ENCODE data around the gene IMMP2L.
"Not testable (repeated sequence)": the region's sequence is repeated elsewhere in the genome, so short reads cannot be mapped to it uniquely, and the experiment has no call there.

Gene IMMP2L

DNA sequence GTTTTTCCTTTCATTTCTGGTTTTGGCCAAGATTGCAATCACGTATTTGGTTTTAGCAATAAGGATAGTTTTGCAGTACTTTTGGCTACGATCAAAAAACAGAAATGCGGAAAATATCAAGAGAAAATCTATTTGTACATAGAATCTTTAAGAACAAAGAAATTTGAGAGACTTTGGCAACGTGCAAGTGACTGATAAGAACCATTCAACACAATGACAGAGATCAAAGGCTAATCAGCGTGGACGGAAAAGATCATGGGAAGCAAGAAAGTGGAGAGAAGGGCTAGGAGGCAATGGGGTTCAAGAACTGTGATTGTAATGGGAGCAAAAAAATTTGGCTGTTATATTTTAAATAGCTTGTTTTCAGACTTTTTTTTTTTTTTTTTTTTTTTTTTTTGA lies 487.5 kb downstream of the IMMP2L start:
- DNase-seq (ENCODE audit: low read depth), result no peak

DNA sequence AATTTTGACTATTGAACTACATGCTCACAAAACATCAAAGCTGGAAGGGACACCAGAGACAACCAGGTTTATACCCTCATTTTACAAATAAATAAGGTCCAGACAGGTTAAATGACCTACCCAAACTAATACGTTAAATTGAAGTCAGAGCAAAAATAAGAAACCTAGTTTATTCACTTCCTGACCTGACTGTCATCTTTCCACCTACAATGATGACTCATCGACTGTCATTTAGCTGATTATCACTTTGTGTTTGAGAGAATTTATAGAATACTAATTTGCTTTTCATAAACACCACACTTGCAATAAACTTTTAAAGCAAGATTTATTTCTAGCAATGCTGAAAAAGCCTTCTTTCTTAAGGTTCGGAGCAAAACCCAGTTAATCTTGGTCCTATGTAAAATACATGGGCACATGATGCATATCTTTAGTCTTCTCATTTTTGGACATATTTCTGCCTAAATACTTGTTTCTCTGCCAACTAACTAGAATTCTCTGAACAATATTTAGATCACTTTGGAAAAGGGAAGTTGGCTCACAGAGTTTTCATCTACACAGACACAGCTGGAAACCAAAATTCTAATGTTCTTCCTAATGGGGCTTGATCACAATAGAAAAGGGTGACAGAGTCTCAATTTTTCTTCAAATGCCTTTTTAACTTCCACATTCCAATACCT lies 488.1 kb downstream of the IMMP2L start:
- DNase-seq (ENCODE audit: low read depth), result no peak

DNA sequence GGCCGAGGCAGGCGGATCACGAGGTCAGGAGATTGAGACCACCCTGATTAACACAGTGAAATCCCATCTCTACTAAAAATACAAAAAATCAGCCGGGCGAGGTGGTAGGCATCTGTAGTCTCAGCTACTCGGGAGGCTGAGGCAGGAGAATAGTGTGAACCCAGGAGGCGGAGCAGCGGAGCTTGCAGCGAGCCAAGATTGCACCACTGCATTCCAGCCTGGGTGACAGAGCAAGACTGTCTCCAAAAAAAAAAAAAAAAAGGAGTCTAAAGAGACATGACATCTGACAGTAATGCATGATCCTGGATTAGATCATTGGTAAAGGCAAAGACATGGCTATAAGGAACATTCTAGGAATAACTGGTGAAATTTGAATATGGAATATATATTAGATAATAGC lies 489.6 kb downstream of the IMMP2L start:
- not testable (repeated sequence) for DNase-seq (ENCODE audit: low read depth)

DNA sequence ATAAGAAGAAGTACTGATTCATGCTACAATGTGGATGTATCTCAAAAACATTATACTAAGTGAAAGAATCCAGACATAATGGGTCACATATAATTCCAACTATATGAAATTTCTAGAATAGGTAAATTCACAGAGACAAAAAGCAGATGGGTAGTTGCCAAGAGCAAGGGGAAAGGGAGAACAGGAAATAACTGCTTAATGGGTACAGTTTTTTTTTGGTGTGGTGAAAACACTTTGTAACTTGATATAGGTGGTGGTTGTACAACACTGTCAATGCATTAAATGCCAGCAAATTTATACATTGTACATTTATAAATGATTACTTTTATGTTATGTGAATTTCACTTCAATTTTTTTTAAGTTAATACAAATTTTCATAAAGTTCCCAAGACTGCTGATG lies 490.7 kb downstream of the IMMP2L start:
- no peak for DNase-seq (ENCODE audit: low read depth)

DNA sequence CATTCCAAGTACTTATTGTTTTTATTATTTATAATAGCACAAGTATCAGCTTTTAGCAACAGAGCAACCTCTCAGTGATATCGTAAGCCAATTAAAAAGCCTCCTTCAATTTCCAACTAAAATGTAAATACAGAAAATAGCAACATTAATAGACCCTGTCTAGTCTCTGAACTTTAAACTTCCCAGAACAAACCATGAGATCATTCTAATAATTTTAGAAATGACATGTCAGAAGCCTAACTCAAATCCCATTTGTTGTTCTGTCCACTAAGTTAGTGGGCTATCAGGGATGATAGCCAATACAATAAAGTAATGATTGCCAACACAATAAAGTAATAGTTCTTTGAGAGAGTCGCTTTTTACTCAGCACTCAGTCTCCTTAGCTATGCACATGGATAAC lies 493.7 kb downstream of the IMMP2L start:
- no peak for DNase-seq (ENCODE audit: low read depth)

DNA sequence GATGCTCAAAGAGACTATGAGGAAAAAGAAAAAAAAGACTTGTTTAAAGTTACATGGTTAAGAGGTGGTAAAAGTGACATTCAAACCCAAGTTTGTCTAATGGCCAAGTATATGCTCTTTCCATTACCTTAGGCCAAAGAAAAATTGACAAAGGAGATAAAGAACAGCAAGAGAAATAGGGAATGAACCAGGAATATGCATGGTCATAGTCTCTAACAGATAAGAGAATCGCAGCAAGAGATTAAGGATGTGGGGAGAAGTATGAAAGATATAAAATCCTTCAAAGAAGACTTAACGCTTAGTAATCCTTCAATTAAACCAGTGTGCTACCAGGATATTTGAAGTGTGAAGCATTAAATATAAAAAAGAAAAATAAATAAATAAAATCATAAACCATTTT lies 494.6 kb downstream of the IMMP2L start:
- no peak for DNase-seq (ENCODE audit: low read depth)

DNA sequence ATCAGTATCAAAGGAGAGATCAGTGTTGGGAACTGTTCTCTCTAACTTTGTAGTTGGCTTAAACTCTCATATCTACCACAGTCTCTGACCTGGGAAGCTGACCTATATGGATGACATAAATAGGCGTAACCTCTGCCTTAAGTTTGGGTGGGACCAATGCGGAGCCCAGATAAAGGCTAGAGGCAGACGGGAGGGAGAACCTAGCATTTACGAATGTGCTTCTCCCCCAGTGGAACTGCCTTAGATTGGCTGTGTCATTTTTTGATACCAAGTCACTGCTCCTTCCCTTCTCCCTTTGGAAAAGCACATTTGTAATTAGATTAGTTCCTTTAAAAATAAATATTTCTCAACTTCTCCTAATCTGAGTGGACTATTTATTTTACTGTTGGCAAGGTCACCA lies 495.0 kb downstream of the IMMP2L start:
- no peak for DNase-seq (ENCODE audit: low read depth)

DNA sequence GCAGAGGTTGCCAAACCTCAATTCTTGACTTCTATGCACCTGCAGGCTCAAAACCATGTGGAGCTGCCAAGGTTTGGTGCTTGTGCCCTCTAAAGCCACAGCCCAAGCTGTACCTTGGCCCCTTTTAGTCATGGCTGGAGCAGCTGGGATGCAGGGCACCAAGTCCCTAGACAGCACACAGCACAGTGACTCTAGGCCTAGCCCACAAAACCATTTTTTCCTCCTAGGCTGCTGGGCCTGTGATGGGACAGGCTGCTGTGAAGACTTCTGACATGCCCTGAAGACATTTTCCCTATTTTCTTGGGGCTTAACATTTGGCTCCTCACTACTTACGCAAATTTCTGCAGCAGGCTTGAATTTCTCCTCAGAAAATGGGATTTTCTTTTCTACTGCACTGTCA lies 499.1 kb downstream of the IMMP2L start:
- no peak for DNase-seq (ENCODE audit: low read depth)

DNA sequence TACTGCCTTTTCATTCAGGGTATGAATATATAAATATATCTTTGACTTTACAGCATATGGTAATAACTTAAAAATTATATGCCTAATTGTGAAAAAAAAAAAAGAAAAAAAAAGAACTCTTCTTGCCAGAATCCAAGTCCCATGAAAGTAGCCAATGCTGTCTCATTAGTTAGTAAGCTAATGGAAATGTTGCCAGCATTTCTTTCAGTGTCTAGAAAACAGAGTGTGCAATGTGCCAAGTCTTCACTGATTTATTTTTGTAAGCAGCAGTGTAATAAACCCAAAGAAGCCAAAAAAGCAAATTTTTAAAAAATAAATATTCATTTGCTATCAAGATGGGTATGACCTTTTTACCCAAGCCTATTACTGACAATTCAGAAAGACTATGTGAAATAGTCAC lies 502.5 kb downstream of the IMMP2L start:
- no peak for DNase-seq (ENCODE audit: low read depth)

DNA sequence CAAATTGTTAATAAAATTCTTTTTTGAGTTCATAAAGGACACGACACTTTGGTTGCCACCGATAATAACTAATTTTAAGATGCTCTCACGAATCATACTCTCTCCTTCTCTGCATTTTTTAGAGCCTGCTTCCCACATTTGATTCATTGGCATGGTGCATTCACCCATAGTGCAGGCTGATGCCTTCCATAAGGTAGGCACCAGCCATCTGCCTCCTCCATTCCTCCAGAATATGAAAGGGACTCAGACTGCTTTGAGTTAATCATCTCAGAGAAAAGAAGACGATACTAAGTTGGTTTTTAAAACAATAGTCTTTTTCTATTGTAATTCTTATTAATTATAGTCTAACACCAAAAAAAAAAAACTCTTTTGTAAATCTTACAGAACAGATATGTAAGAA lies 505.2 kb downstream of the IMMP2L start:
- DNase-seq (ENCODE audit: low read depth), result no peak

DNA sequence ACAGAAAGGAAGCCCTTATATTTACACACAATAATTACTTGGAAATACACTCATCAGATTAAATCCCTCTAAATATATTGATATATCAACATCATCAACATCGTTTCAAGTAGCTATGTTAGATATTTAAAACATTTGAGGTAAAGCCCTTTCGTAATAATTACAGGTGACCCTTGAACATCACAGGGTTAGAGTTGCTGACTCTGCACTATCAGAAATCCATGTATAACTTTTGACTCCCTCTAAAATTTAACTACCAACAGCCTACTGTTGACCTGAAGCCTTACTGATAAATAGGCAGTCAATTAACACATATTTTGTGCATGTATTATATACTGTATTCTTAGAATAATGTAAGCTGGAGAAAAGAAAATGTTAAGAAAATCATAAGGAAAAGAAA lies 505.9 kb downstream of the IMMP2L start:
- no peak for DNase-seq (ENCODE audit: low read depth)

DNA sequence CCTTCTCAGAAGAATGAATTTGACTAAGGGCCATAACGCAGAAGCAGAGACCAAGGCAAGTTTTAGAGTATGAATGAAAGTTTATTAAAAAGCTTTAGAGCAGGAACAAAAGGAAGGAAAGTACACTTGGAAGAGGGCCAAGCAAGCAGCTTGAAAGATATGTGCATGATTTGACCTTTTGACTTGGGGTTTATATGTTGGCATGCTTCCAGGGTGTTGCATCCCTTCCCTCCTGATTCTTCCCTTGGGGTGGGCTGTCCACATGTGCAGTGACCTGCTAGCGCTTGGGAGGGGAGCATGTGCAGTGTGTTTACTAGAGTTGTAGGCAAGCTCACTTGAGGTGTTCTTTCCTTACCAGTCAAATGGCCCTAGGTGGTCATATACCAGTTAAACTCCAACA lies 509.3 kb downstream of the IMMP2L start:
- no peak for DNase-seq (ENCODE audit: low read depth)

DNA sequence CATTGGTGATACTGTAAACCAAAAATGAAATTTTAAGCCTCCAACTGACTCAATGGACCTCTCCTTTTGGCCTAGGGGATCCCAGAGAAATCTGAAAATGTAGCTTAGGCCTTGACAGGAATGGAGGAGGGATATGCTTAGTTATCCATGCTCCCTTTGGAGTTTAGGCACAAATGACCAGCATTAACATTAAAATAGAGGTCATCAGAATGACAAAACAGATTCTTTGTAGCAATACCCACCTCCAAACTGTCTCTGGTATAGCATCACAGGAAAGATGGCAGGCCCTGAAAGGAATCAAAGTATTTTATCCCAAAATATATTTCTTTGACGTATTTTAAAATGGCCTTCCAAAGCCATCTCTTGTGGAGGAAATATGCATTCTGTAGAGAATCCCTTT lies 510.5 kb downstream of the IMMP2L start:
- no peak for DNase-seq (ENCODE audit: low read depth)

DNA sequence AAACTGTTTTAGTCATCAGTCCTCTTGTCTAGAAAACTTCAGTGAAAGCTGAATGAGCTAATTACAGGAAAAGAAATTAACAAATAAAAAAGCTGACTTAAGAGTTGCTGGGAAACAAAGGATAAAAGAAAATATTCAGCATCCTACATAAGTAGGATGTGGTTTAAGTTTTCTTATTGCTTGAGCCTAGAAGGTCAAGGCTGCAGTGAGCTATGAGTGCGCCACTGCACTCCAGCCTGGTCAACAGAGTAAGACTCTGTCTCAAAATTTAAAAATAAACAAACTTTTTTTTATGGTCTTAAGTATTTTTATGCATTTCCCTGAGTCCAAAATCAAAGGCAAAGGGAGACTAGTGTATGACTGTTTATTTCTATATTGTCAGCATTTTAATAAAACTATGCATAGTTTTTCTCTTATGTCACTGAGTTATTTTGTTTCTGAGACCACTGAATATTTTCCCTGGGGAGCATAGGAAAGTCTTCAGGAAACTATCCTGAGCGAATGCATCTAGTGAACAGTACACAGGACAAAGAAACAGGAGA lies 511.3 kb downstream of the IMMP2L start:
- no peak for DNase-seq (ENCODE audit: low read depth)

DNA sequence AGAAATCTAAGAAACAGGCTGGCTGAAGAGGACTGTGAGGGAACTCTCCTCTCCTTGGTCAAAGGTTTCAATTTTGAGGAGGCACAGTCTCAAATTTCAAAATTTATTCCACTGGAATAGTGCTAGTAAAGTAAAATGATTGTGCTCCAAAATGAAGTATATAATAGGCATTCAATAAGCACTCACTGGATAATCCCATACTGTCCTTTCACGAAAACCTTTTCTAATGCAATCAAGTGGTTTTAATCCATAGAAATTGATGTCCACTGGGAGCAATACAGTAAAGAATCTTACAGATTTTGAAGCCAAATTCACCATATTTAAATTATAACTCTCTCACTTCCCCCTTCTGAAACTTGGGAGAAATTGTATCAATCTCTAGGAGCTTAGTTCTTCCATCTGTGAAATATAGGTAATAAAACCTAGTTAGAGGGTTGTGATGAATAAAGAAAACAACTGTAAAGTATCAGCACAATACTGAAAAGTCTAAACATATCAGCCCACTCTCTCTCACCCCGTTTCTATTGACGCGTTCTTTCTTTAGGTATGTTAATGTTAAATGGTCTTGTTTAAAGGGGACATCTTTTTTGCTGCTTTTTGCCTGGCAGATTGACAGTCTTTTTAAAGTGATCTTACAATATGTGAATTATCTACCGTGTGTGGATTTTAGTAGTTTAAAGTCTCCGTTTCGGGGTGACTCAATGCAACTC lies 512.2 kb downstream of the IMMP2L start:
- no peak for DNase-seq (ENCODE audit: low read depth)

DNA sequence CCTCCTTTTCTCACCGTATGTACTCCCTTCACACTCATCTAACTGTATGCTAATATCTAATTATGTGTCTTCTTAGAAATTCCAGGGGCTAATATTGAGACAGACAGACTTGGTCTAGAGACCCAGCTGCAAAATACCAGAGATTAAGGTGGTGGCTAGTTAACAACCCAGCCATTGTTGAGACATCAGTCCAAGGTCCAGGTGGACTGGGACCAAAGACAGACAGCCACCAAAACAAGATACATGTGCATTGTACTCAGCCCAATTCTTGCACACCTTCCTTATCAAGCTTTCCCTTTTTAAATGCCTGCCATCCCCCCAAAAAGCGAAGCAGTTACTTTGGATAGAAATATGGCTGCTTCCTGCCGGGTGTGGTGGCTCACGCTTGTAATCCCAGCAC lies 514.7 kb downstream of the IMMP2L start:
- DNase-seq (ENCODE audit: low read depth), result no peak

DNA sequence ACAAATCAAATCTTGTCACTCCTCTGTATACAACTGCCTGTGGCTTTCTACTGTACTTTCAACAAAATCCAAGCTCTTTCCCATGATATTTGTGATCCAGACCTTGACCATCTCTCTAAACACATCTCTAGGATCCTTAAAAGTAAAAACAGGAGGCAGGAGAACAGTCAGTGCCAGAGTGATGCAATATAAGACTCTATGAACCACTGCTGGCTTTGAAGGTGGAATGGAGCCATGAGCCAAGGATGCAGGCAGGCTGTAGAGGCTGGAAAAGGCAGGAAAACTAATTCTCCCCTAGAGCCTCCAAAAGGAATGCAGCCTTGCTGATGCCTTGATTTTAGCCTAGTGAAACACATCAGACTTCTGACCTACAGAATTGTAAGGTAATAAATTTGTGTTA lies 516.8 kb downstream of the IMMP2L start:
- DNase-seq (ENCODE audit: low read depth), result no peak

DNA sequence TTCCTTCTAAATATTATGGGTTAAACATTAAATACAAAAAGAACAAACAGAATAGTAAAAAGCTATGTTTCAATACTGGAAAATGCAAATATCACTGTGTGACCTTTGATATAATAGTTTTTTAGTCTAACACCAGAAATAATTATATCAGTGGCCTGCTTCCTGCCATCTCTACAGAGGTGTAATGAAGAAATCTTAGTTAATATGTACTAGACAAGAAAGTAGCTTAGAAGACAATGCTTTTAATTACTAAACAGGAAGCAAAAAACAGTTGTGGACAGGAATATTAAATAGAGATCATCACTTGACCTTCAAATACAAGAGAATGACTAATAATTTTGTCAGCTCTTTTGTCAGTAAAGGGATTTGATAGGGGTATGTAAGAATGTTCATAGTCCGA lies 518.7 kb downstream of the IMMP2L start:
- DNase-seq (ENCODE audit: low read depth), result no peak

DNA sequence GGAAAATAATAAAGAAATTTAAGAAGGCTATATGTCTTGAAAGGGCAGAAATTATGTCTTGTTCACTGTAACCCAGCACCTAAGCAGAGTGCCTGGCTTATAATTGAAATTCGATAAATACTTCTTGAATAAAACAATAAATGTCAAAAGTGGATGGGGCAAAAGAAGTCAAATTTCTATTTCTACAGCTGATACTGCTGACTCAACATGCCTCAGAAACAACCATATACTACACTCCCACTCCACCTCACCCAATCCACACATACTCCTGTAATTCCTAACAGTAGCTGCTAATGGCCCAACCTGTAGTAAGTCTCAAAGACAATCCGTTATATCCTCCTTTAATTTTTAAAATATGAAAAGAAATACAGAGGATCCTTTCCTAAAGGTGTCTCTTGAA lies 519.5 kb downstream of the IMMP2L start:
- DNase-seq (ENCODE audit: low read depth), result no peak

DNA sequence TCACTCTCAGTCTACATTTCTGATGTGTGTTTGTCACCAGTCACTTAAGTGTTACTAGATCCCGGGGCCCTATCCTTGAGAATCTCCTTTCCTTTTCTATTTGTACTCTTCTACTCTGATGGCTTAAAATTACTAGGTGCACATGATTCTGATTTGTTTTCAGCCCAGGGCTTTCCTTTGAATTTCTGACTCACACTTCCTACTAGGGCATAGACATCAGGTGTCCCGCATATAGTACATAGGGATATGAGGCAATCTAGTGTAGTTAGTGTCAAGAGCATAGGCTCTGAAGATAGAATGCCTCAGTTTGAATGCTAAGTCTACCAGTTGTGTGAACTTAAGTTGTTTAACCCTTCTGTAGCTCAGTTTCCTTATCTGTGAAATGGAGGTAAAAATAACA lies 520.7 kb downstream of the IMMP2L start:
- no peak for DNase-seq (ENCODE audit: low read depth)

DNA sequence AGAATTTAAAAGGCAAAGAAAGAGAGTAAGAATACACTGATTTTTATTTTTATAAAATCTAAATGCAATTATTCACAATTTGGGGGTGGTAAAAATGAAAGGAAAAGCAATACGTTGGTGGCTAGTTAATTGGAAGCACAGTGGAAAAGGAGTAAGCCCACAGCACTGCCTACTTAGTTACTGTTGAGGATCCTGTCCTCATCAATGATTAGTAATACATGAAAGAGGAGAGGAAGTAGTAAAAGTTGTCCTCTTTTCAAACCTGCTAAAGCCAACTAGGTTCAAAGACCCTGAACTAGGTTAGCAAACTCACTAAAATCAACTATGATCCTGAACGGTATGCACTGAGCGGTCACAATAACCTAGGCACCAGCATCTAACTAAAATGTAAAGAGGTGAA lies 524.1 kb downstream of the IMMP2L start:
- no peak for DNase-seq (ENCODE audit: low read depth)

DNA sequence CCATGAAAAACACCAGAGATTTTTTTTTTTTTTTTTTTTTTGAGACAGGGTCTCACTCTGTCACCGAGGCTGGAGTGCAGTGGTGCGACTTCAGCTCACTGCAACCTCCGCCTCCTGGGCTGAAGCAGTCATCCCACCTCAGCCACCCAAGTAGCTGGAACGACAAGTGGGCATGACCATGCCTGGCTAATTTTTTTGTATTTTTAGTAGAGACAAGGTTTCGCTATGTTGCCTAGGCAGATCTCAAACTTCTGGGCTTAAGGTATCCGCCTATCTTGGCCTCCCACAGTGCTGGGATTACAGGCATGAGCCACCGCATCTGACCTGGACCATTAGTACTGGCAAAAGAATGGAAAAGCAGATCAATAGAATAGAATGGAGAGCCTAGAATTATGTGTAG lies 530.4 kb downstream of the IMMP2L start:
- no peak for DNase-seq (ENCODE audit: low read depth)

DNA sequence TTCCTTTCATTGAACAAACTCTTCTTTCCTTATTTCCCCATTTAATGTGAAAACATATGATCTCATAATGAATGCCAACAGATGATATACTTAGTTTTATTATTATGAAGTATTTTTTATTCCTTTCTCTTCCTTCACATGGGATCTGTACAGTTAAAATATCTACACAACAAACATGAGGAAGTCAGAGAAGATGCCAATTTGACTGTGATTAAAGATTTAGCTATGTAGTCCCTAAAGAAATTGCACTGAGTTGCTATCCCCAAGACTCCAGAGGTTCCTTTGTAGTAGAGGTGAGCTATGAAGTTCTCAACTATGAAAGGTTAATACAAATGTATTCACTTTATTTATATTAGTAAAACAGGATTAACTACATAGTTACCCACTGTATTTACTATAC lies 532.0 kb downstream of the IMMP2L start:
- no peak for DNase-seq (ENCODE audit: low read depth)

All from HS-5 (cell line).